Stimulated activated CD8-positive, alpha-beta memory T cell treated with anti-CD3 and anti-CD28 coated beads, Interleukin-4, amount 100 ng/mL, for 4 hours (primary cell): ENCODE results near the gene SMAD4.
"Not testable (repeated sequence)": the region's sequence is repeated elsewhere in the genome, so short reads cannot be mapped to it uniquely, and the experiment has no call there.

Source experiments
- DNase-seq, 2 donors: peaks; one replicate each; pipeline ENCODE4 v3.0.0-alpha.2; 2020; ENCODE audit warnings: low read depth in 2 of 2, low spot score in 1 of 2

SMAD4 gene

DNA sequence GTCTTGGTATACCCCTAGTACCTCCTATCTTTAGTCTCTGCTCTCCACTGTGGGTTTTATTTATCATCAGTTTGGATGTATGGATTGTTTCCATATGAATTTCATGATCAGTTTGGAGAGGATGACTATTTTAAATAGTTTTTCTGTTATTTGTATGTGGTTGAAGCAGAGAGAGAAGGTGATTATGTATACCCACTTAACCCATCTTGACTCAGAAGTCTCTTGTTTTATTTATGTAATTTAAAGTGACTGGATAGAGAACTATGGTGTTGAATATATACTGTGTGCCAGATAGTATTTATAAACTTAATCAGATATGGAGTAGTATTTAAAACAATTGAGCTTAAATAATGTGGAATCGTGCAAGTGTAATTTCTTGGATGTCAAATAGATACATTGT is 39.9 kb downstream of the SMAD4 start:
- DNase-seq: no peak

- no peak for DNase-seq
Measured at GRCh38 chr18:51070545-51070944, 40.5 kb downstream of the SMAD4 start.

DNA sequence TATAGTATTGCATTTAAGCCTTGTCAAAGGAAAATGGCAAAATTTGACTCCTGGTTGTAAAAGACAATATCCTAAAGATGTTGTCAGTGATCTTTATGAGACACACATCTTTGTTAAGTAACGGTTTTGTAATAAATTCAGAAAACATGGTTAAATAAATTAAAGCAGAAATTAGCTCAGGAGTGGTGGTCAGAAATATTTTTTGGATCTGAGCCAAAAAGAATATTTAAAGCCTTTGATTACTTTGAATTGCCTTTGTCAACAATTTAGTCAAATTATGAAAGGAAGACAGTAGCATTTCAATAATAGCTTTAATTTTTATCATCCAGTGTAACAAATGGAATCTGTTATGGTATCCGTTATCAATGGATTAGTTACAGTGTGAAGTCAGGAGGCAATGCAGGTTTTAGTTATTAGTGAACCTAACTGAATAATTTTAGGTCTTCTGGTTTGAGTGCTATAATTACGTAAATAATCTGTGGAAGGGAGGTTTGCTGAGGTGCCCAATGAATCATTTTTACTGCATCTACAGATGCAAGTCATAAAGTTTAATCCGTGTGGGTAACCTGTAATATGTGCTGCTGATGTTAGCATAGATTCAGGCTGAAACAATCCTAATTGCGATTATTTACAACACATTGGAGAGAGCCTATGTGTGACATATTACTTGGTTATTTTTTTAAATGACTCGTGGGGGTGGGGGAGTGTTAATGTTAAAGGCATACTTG is 42.7 kb downstream of the SMAD4 start:
- DNase-seq: no peak

DNA sequence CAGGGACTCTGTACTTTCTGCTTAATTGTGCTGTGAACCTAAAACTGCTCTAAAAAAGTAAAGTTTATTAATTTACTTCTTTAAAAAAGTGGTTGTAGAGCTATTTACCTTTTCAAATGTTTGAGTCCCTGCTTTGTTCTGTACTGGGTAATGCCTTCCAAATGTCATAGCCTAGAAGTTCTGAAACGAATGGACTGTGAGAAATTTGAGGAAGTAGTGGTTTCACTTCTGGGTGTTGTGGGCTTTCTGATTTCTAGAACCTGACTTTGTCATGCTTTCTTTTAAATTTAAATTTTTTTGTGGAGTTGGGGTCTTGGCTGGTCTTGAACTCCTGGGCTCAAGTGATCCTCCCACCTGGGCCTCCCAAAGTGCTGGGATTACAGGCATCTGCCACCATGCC is 44.6 kb downstream of the SMAD4 start:
- DNase-seq: no peak

DNA sequence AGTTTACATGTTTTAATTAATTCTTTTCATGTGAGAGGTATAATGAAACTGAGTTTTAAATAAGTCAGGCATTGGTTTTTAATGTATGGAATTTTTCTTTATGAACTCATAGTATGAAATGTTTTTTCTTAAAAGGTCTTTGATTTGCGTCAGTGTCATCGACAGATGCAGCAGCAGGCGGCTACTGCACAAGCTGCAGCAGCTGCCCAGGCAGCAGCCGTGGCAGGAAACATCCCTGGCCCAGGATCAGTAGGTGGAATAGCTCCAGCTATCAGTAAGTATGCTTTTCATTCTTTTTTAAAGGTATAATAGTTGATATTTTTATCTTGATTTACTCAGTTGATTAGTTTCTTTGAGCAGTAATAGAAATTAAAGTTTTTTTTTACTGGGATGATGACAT is 46.5 kb downstream of the SMAD4 start:
- DNase-seq: no peak

- DNase-seq: no peak
Measured at GRCh38 chr18:51077217-51077616, 47.2 kb downstream of the SMAD4 start.

DNA sequence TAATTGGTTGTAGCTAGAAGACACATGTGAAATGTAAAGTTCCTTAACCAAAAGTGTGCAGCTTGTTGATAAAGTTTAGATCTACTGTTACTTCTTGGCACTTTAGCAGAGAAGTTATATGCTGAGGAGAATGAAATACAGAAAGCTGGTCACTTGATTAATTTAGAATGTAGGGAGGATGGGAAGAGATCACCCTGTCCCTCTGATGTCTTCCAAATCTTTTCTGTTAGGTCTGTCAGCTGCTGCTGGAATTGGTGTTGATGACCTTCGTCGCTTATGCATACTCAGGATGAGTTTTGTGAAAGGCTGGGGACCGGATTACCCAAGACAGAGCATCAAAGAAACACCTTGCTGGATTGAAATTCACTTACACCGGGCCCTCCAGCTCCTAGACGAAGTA is 48.0 kb downstream of the SMAD4 start:
- no peak for DNase-seq

GRCh38 chr18:51082571-51083267 is 52.7 kb downstream of the SMAD4 start:
- DNase-seq: no peak

DNA sequence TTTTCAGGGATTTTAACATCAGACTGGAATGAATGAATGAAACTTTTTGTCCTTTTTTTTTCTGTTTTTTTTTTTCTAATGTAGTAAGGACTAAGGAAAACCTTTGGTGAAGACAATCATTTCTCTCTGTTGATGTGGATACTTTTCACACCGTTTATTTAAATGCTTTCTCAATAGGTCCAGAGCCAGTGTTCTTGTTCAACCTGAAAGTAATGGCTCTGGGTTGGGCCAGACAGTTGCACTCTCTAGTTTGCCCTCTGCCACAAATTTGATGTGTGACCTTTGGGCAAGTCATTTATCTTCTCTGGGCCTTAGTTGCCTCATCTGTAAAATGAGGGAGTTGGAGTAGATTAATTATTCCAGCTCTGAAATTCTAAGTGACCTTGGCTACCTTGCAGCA is 53.4 kb downstream of the SMAD4 start:
- no peak for DNase-seq

- DNase-seq: no peak
Measured at GRCh38 chr18:51088410-51088809, 58.4 kb downstream of the SMAD4 start.

DNA sequence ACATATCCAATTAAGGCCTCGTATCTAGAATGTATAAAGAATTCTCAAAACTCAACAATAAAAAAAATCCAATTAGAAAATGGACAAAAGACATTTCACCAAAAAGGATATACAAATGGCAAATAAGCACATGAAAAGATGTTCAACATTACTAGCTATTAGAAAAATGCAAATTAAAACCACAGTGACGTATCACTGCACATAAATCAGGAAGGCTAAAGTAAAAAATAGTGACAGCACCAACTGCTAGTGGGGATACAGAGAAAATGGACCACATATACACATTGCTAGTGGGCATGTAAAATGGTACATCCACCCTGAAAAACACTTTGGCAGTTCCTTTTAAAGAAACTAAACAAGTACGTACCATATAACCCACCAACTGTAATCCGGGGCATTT is 59.7 kb downstream of the SMAD4 start:
- DNase-seq: no peak

DNA sequence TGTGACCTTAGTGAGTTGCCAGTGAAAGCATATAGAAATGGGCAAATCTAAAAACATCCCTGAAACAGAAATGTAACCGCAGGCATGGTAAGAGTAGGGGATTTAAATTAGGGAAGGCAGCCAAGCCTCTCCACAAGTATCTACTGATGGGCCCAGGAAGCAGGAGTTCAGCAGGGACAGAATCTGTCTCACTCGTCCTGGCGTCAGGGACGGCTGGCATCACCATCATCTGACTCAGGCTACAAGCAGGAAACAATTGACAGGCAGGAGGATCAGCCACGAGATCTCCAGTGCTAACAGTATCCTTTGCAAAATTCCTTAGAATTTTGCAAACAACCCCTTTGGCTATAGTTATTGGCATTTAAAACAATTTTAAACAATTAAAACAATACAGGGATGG is 61.3 kb downstream of the SMAD4 start:
- DNase-seq: no peak

DNA sequence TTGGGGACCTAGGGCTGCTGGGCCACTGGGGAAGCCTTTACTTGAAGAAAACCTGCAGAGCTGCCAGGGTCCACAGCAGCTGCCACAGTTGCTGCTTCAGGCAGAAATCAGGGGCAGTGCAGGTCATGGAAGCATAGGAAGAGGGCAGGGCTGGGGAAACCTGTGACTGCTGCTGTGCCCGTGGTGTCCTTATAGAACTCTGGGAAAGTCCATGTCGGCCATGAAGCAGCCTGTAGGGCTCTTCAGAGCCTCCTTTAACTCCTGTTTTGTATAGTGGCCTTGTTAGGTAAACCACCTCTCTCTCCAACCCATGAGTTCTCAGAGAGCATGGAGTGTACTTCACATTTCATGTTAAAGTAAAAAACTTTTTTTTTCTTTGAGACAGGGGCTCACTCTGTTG is 62.1 kb downstream of the SMAD4 start:
- no peak for DNase-seq

- DNase-seq: not testable (repeated sequence)
Measured at GRCh38 chr18:51092967-51093366, 63.0 kb downstream of the SMAD4 start.

DNA sequence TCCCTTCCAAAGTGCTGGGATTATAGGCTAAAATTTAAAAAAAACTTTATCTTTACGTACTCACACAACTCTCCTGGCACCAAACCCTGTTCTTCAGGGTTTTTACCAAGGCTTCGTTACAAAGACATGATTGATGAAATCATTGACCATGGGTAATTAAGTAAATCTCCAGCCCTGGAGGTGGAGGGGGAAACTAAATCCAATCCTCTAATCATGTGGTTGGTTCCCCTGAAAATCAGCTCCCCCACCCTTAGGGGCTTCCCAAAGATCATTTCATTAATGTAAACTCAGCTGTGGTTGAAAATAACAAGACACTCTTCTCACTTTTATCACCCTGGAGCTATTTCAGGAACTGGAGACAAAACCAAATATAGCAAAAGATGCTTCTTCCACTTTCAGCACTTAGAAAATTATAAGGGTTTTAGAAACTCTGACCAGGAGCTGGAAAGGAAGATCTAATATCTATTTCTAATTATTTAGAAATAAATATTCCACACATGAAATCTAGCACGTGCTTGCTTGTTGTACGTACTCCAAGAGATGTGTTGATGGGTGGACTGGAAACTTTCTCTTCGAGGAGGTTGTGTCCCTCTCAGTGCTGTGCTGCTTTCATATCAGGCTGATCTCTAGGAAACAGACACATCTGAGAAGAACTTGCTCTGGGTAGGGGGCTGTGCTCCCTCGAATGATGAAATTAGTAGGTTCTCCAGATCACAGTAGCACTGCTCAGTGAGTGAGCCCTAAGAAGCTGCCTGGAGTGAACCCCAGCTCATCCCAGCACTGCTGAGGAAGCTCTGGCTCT is 67.2 kb downstream of the SMAD4 start:
- DNase-seq: no peak

DNA sequence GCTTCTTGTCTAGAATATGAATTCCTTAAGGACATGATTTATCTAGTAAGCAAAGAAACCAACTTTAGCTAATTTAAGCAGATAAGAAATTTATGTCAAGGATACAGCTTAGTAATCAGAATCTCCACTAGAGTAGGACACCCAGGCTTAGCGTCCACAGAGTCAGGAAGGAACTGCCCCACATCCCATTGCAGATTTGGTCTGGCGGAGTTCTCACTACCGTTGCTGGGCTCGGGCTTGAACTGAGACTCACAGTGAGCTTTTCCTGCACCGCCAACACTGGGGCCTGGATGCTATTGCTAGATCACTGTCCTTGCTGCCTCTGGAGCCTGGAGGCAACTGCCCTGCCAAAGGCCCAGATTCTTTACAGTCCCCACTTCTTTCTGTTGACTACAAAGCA is 68.1 kb downstream of the SMAD4 start:
- no peak for DNase-seq

DNA sequence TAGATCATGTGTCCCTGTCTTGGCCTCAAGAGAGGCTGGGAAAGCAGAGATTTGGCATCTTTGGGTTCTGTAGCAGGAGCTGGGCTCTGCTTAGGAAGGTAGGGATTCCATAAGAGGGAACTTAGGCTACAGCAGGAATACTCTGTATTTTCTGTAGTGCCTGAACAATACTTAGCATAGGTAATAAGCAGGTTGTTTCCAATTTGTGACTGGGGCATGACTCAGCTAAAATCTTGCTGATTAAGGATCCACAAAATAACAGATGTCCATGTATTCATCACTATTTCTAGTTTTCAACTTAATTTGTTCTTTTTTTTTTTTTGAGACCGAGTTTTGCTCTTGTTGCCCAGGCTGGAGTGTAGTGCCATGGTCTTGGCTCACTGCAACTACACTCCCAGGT is 68.5 kb downstream of the SMAD4 start:
- no peak for DNase-seq

DNA sequence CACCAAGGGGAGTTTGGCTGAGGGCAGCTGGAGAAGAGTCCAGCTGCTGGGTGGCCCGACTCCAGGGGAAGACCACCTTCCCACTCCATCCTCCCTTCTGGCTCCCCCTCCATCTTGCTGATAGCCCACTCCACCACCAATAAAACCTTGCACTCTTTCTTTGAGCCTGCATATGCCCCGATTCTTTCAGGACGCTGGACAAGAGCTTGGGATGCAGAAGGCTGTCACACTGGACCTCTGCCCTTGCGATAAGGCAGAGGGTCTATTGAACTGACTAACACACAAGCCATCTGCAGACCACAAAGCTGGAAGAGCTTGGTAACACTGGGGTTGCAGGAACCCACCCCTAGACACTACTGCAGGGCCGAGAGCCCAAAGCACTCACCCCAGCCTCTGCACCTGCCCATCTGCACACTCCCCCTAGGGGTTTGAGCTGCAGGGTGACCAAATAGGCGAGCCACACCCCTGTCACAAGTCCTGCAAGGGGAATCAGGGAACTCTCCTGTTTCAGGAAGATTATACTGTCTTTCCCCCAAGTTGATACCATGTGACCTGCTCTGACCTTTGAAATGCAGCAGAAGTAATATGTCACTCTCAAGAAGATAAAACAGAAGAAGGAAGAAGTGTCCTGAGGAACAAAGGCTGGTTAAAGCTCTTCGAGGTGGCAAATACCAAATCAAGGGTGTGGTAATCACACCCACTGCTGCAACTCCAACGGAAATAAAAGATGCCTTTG is 70.5 kb downstream of the SMAD4 start:
- DNase-seq: no peak

DNA sequence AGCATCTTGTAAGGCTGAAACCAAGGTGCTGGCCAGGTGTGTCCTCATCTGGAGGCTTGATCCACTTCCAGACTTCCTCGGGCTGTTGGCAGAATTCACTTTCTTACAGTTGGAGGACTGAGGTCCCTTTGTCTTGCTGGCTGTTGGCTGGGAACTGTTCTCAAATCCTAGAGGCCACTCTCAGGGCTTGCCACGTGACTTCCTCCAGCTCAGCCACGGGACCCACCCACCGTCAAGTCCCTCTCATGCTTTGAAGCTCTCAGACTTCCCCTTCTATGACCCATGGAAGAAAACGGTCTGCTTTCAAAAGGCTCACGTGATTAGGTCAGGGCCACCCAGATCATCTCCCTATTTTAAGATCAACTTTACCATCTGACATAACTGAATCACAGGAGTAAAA is 77.1 kb downstream of the SMAD4 start:
- DNase-seq: no peak

GRCh38 chr18:51107598-51108305 is 77.7 kb downstream of the SMAD4 start:
- DNase-seq: no peak

GRCh38 chr18:51108330-51108729 is 78.3 kb downstream of the SMAD4 start:
- DNase-seq: no peak
